ENCODE data around the gene KLK3.
"Not testable (repeated sequence)": the region's sequence is repeated elsewhere in the genome, so short reads cannot be mapped to it uniquely, and the experiment has no call there.

Gene KLK3

GRCh38 chr19:50894478-50895356 is 40.0 kb downstream of the KLK3 start:
- DNase-seq = no peak
- in situ Hi-C loops (cut with MboI; ENCODE audit: low pct_unique_long_range_greater_than_20kb, low sequenced_read_pairs) = no loop called here

GRCh38 chr19:50896089-50896590 is 41.4 kb downstream of the KLK3 start:
- DNase-seq; in situ Hi-C loops (cut with MboI; ENCODE audit: low pct_unique_long_range_greater_than_20kb, low sequenced_read_pairs): not testable (repeated sequence)

- DNase-seq = peak; percentile 59
- in situ Hi-C loops (cut with MboI; ENCODE audit: low pct_unique_long_range_greater_than_20kb, low sequenced_read_pairs) = no loop called here
These were observed 42.0 kb downstream of the KLK3 start for GRCh38 chr19:50896591-50897190.

GRCh38 chr19:50897191-50897607 is 42.5 kb downstream of the KLK3 start:
- DNase-seq = no peak
- in situ Hi-C loops (cut with MboI; ENCODE audit: low pct_unique_long_range_greater_than_20kb, low sequenced_read_pairs) = no loop called here

- no peak for DNase-seq
- in situ Hi-C loops (cut with MboI; ENCODE audit: low pct_unique_long_range_greater_than_20kb, low sequenced_read_pairs) = no loop called here
These were observed 42.9 kb downstream of the KLK3 start for GRCh38 chr19:50897612-50898011.

- in situ Hi-C loops (cut with MboI; ENCODE audit: low pct_unique_long_range_greater_than_20kb, low sequenced_read_pairs) = no loop called here
- DNase-seq = no peak
These were observed 43.3 kb downstream of the KLK3 start for GRCh38 chr19:50898018-50898417.

GRCh38 chr19:50899569-50899968 is 44.9 kb downstream of the KLK3 start:
- in situ Hi-C loops (cut with MboI; ENCODE audit: low pct_unique_long_range_greater_than_20kb, low sequenced_read_pairs) = no loop called here
- DNase-seq = peak; percentile 37

GRCh38 chr19:50902640-50903039 is 47.9 kb downstream of the KLK3 start:
- no peak for DNase-seq
- in situ Hi-C loops (cut with MboI; ENCODE audit: low pct_unique_long_range_greater_than_20kb, low sequenced_read_pairs) = no loop called here

GRCh38 chr19:50906217-50906616 is 51.5 kb downstream of the KLK3 start:
- DNase-seq = peak; percentile 47
- in situ Hi-C loops (cut with MboI; ENCODE audit: low pct_unique_long_range_greater_than_20kb, low sequenced_read_pairs) = no loop called here

- no peak for DNase-seq
- in situ Hi-C loops (cut with MboI; ENCODE audit: low pct_unique_long_range_greater_than_20kb, low sequenced_read_pairs) = no loop called here
These were observed 53.6 kb downstream of the KLK3 start for GRCh38 chr19:50908336-50908735.

- in situ Hi-C loops (cut with MboI; ENCODE audit: low pct_unique_long_range_greater_than_20kb, low sequenced_read_pairs) = no loop called here
- DNase-seq = peak; percentile 51
These were observed 54.7 kb downstream of the KLK3 start for GRCh38 chr19:50909240-50910070.
